GF-D8 (cell line): ENCODE measurements around the gene TFIP11.

Experiments
- DNase-seq: peaks from one replicate; lab custom pipeline; 2025; lab: John Stamatoyannopoulos, UW

TFIP11 gene

GRCh38 chr22:26503758-26504157, 8.5 kb downstream of the TFIP11 start:
- DNase-seq: no peak

GRCh38 chr22:26502688-26503561, 9.3 kb downstream of the TFIP11 start:
- peak; percentile 91 for DNase-seq

- no peak for DNase-seq
These were observed 10.3 kb downstream of the TFIP11 start for GRCh38 chr22:26501996-26502395.

- DNase-seq: no peak
These were observed 13.0 kb downstream of the TFIP11 start for GRCh38 chr22:26499188-26499703.

- no peak for DNase-seq
These were observed 15.8 kb downstream of the TFIP11 start for GRCh38 chr22:26496456-26496855.

- no peak for DNase-seq
These were observed 17.8 kb downstream of the TFIP11 start for GRCh38 chr22:26494506-26494905.

- DNase-seq: no peak
These were observed 20.1 kb downstream of the TFIP11 start for GRCh38 chr22:26492220-26492619.

- no peak for DNase-seq
These were observed 22.7 kb downstream of the TFIP11 start for GRCh38 chr22:26489447-26490036.

- no peak for DNase-seq
These were observed 24.3 kb downstream of the TFIP11 start for GRCh38 chr22:26487996-26488395.

GRCh38 chr22:26486394-26486793, 25.9 kb downstream of the TFIP11 start:
- no peak for DNase-seq

GRCh38 chr22:26485806-26486390, 26.4 kb downstream of the TFIP11 start:
- no peak for DNase-seq

GRCh38 chr22:26485013-26485412, 27.3 kb downstream of the TFIP11 start:
- DNase-seq: no peak

- DNase-seq: no peak
These were observed 27.9 kb downstream of the TFIP11 start for GRCh38 chr22:26484360-26484706.

GRCh38 chr22:26483439-26484359, 28.6 kb downstream of the TFIP11 start, which contains the start of the genes HPS4 and SRRD:
Gene HPS4 (minus strand): TSS chr22:26483783. CDS start chr22:26481762, 2,021 bp downstream.
Gene SRRD (plus strand): TSS chr22:26483877. CDS start chr22:26483891, 14 bp downstream.
- peak; percentile 67 for DNase-seq

GRCh38 chr22:26483043-26483438, 29.2 kb downstream of the TFIP11 start:
- DNase-seq: no peak

- no peak for DNase-seq
These were observed 30.1 kb downstream of the TFIP11 start for GRCh38 chr22:26482161-26482560.

GRCh38 chr22:26481694-26482093, 30.6 kb downstream of the TFIP11 start:
- DNase-seq: no peak

GRCh38 chr22:26481112-26481693, 31.1 kb downstream of the TFIP11 start:
- DNase-seq: no peak

- no peak for DNase-seq
These were observed 31.7 kb downstream of the TFIP11 start for GRCh38 chr22:26480611-26480932.

- DNase-seq: peak; percentile 86
These were observed 32.3 kb downstream of the TFIP11 start for GRCh38 chr22:26479792-26480610.
